Muscle of arm (tissue), 12 donors: ENCODE measurements around the gene TUBB2B. TPM values are rescaled to one million over a fixed set of nuclear protein-coding genes. Genes with fewer than 3 reads are reported as not detected.
"Not testable (repeated sequence)": the region's sequence is repeated elsewhere in the genome, so short reads cannot be mapped to it uniquely, and the experiment has no call there.

ENCODE experiments used
- DNase-seq: peaks from one replicate; pipeline ENCODE4 v3.0.0-alpha.2; 2013
- polyA plus RNA-seq, 12 donors: library from polyadenylated mRNA; unstranded; fragments of 120-200 nt; gene quantifications; one replicate each; pipeline ENCODE4 v1.2.1, GENCODE V29; 2013; ENCODE audit not compliant: insufficient read length in 12 of 12

Gene TUBB2B
- polyA plus RNA-seq, 12 donors = 33.2 to 102 (median 53.3) TPM; not detected in 1

DNA sequence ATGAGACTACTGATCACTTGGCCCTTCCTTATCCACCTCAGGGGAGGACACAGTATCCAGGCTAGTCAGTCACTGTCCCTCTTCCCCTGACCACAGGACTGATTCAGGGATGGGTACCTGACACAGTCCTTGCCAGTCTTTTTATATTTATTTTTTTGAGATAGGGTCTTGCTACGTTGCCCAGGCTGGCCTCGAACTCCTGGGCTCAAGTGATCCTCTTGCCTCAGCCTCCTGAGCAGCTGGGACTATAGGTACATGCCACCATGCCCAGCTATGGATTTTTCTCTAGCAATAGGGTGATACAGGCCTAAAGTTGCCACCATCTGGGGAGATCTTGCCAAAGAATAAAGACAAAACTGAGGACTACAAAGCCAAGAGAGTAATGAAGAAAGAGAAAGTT, 10.2 kb downstream of the TUBB2B start:
- DNase-seq = no peak

DNA sequence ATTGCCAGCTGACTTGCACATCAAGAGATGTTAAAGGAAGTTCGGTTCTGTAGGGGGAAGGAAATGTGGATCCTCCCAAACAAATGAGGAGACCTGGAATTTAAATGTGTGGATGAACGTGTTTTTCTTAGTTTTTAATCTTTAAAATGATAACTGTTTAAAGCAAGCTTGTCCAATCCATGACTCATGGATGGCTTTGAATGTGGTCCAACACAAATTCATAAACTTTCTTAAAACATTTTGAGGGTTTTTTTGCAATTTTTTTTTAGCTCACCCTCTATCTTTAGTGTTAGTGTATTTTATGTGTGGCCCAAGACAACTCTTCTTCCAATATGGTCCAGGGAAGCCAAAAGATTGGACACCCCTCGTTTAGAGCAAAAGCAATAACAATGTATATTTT, 12.6 kb downstream of the TUBB2B start:
- no peak for DNase-seq

DNA sequence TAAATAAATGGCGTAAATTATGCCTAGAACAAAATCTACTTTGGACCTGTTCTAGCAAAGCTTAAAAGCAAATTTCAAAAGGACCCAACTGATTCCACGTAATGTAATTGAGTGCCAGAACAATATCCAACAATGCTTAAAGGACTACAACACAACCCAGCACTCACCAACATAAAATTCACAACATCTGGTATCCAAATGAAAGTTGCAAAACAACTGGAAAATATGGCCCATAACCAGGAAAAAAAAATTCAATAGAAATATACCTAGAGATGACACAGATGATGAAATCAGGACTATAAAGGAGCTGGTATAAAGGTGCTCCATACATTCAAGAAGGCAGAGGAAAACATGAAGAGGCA, 14.1 kb downstream of the TUBB2B start:
- no peak for DNase-seq

DNA sequence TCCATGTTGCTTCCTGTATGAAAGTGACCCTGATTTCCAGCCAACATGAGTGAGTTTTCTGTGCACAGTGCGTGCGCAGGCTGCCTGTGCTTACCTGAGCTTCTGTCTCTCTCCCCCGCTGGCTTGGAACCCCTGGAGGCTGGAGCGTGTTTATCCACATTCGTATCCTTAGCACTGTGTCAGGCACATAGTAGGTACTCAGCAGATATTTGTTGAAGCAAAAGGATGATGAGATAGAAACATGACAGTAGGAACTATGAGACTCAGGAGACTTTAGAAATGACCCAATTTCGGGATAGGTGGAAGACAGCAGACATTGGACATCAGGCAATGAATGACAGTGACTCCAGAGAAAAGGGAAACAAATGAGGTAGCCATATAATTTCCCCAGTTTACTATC, 15.2 kb downstream of the TUBB2B start:
- no peak for DNase-seq

DNA sequence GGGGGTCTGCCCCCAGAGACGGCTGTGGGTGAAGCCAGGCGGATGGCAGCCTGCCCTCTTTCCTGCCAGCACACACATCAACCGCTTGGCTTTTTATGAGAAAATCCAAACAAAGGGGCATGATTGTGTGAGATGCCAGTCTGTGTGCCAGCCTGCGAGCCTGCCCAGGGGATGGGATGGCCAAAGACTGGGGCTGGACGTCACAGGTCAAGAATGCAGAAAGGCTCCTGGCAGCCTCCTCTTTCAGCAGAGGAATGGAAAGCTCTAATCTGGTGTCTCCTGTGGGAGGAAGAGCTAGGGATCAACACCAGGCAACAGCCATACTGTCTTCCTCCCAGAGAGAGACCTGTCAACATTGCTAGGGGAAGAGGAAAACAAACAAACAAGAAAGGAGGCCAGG, 15.8 kb downstream of the TUBB2B start:
- DNase-seq = no peak

DNA sequence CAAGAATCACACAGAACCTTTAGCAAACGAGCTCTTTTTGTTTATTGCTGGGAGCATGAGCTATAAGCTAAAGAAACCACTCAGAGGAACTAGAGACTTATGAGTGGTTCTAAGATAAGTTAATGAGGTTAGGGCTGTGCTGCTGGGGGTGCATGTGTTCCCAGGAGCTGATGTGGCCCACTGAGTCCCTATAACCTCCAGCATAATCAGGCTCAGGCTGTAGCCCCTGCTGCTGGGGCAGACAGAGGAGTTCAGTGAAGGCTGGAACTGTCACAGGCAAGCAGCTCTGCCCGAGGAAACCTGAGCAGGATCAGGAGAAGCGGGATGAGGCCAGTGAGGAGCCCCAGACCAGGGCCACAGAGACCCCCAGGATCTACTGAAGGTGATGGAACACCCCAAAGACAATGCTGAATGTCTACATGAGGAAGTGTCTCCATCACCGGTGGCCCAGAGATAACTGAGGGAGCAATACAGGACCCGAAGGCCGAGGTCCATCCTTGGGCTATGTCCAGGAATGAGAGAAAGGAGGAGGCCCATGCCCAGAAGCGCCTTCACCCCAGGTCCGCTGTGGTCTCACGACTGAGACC, 17.3 kb downstream of the TUBB2B start:
- DNase-seq = no peak

DNA sequence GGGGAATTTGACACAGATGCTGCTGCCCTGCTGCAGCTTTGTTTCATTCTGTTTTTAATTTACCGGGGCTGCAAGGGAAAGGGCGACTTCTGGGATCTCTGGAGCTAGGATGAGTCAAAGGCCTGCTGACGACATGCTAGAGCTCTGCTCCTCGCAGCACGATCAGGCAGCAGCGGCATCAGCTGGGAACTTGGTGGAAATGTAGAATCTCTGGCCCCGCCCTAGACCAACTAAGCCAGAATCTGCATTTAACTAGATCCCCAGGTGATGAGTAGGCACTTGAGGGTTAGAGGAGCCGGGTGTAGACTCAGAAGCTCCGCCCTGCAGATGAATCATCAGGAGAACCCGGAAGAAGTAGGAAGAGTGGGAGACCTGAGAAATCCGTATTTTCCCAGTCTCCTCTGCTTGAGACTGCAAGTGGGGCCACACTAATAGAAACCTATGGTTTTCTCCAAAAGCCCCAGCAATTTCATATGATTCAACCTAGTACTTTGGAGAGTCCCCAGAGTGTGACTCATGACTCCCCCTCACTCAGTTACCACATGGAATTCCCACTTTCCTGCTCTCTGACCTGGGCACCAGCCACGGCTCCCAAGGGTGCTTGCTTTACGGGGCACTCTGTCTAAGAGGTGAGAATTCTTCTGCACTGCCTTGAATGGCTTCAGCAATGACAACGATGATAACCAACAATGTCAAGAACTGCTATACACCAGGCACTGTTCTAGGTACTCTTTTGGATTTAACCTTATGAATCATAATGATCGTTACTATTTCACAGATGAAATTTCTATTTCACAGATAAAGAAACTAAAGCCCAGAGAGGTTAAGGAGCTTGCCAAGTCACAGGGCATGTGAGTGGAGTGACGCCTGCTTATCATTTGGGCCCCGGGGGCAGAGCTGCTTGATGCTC, 18.1 kb downstream of the TUBB2B start:
- DNase-seq = peak; percentile 63

DNA sequence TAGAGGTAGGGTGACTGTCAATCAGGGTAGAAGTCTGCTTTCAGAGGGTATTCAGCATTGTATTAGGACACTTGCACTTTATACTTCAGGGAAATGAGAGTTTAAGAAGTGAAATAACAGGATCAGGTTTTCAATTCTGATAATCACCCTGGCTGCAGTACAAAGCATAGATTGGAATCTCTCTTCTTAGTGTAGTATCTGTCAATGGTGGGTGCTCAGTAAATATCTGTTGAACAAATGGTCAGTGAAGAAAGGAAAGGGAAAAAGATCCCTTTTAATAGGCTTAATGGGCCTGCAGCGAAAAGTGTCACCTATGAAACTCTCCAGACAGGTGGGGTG, 18.7 kb downstream of the TUBB2B start:
- no peak for DNase-seq

DNA sequence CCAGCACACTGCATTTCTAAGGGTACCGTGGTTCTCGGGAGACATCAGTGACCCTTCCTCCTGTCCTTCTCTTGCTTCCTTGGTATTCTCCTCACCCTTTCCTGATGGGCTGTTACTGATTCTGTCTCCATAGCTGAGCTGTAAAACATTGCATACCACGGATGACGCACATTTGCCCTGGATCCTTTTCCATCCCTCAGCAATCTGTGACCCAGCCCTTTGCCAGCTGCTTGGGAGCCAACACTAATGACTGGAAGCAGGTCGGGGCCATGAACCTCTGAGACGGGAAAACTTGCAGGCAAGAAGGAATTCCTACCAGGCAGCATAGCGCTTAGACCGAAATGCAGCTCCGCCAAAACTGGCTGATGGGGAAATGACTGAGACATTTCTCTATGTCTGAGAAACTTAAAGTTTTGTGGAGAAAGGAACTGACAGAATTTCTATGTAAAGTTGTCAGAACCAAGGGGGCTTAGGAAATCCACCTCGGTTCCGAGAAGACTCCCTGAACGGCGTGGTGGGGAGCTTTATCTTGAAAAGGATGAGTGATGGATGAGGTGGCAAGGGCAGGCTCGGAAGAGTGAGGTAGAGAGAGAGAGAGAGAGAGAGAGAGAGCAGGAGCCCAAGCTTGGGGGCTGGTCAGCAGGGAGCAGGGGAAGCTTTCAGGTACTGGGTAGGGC, 19.2 kb downstream of the TUBB2B start:
- DNase-seq = peak; percentile 46

DNA sequence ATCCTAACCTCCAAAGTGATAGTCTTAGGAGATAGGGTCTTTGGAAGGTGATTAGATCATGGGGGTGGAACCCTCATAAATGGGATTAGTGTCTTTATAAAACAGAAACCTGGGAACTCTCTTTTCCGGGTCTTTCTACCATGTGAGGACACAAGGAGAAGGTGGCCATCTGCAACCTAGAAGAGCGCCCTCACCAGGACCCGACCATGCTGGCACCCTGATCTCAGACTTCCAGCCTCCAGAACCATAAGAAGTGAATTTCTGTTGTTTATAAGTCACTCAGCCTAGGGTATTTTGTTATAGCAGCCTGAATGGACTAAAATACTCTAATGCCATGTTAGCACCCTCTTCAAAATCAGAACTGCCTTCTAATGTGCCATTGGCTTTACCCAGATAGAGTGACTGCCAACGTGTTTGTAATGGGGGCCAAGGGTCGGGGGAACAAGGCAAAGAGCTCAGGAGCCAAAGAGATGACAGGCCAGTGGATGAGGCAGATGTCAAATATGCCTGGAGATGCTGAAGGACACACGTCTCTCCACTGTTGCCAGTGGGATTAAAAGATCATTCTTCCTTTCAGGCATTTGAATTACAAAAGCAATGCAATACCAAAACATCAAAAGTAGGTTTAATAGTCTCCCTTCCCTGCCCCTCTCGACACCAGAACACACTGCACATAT, 21.0 kb downstream of the TUBB2B start:
- no peak for DNase-seq

DNA sequence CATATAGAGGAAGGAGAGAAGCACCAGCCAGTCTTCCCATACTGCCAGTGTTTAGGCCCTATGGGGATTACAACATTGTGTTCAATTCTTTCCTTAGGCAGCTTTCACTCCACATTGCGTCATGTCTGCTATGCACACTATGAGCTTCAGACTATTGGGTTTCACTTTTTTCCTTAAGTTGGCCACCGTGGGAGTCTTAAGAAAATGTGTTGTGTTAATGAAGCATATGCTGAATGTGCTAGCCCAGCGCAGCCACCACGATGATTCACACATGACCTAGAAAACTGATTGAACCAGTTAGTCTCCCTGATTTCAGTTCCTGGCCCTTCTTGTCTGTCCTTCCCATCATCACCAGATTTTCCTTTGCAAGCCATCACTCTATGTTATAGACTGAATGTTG, 21.5 kb downstream of the TUBB2B start:
- no peak for DNase-seq

DNA sequence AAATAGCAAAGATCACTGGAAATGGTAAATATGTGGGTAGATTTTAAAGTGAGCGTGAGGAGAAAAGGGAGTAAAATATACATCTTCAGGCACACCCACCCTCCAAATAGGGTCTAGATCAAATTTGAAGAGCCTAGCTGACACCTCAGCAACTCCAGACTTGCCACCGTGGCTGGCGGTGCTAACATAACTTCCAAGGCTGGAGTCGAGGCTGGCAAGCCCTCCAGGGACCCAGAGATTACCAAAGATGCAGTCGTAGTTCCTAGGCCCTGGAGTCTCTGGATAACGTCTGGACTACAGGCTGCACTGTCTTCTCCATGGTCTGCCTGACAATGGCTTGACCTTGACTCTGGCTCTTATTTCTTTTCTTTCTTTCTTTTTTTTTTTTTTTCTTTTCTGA, 22.5 kb downstream of the TUBB2B start:
- DNase-seq = no peak

DNA sequence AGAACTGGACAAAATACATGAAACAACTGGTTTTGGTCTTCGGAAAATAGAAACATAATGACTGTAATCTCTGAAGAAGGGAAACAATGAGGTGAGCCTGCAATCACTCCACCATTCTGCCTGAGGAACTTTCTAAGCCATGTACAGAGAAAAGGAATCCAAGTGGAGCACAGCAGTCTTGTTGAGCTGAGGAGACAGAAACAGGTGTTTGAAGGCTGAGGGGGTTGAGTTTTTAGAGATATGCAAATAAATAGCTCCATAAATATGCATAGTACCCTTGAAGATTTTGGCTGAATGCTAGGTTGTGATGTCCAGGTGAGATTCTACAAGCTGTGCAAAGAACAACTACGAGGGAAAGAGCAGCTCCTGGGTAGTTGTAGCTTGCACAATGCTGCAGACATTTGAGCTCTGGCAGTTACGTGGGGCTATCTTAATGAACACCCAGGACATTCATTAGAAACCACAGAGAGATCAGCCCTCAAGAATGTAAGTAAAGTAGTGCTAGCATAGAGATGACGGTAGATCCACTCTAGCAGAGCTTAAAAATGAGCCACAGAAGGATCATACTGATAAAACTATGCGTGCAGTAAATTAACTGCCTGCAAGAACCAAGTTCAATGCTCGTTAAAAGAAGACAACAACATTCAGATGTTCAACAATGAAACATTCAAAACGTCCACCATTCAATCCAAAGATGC, 24.3 kb downstream of the TUBB2B start:
- no peak for DNase-seq

DNA sequence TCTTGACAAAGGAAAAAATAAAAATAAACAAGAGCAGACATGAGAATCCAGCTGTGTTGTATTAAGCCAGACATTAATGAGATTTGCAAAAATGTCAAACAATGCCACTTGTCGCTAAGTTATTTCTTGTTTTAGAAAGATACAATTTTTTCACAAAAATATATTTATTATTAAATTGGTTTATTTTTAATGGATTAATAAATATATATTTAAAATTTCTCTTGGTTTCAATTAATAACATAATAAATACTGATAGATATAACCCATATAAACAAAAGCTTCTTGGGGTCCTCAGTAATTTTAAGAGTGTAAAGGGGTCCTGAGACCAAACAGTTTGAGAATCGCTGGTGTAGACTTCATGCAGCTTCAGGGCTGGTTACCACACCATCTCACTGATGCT, 26.1 kb downstream of the TUBB2B start:
- no peak for DNase-seq

DNA sequence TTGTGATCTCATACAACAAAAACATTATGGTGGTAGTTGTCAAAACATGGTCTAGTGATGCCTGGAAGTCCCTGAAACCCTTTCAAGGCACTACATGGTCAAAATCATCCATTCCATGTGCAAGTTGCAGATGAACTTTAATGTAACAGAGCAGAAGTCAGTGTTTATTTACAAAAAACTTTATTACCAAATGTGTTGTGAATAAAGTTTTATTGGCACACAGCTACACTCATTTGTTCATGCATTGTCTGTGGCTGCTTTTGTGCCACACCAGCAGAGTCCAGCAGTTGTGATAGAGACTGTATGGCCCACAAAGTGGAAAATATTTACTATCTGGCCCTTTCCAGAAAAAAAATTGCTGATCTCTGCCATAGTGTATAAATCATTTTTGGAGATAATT, 26.8 kb downstream of the TUBB2B start:
- DNase-seq = no peak

DNA sequence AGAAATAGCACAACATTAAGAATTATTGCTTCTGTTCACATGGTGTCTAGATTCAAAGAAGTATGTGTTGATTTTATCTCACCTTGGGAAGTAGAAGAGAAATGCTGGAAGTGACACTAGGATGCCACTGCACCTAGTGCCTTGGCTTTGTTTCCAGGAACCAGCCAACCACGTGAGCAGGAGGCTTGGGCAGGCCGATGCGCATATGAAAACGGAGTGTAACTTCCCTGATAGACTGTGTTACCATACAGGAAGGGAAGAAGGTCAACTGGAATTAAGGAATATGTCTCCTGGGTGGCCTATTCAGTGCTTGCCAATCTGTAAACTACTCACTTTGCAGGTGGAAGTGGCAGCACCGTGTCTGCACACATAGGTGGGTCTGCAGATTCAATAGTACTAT, 28.1 kb downstream of the TUBB2B start:
- DNase-seq = no peak

DNA sequence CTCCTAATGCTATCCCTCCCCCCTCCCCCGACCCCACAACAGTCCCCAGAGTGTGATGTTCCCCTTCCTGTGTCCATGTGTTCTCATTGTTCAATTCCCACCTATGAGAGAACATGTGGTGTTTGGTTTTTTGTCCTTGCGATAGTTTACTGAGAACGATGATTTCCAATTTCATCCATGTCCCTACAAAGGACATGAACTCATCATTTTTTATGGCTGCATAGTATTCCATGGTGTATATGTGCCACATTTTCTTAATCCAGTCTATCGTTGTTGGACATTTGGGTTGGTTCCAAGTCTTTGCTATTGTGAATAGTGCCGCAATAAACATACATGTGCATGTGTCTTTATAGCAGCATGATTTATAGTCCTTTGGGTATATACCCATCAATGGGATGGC, 29.7 kb downstream of the TUBB2B start:
- DNase-seq = not testable (repeated sequence)

DNA sequence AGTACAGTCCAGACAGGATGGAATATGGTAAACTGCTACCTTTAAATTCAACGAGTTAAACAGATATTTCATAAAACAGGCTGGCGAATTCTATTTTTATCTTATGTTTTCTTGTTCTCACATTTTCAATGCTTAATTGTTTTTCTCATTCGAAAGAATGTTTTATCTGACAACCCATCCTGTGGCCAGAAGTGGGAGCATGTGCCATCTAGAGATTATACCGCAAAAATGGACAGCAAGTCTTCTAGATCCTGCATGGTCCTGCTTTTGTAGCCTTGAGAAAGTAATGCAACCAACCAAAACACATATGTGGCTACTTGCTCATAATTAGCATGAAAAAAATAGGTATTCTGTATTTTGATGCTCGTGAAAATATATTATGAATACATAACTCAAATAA, 30.7 kb downstream of the TUBB2B start:
- no peak for DNase-seq

DNA sequence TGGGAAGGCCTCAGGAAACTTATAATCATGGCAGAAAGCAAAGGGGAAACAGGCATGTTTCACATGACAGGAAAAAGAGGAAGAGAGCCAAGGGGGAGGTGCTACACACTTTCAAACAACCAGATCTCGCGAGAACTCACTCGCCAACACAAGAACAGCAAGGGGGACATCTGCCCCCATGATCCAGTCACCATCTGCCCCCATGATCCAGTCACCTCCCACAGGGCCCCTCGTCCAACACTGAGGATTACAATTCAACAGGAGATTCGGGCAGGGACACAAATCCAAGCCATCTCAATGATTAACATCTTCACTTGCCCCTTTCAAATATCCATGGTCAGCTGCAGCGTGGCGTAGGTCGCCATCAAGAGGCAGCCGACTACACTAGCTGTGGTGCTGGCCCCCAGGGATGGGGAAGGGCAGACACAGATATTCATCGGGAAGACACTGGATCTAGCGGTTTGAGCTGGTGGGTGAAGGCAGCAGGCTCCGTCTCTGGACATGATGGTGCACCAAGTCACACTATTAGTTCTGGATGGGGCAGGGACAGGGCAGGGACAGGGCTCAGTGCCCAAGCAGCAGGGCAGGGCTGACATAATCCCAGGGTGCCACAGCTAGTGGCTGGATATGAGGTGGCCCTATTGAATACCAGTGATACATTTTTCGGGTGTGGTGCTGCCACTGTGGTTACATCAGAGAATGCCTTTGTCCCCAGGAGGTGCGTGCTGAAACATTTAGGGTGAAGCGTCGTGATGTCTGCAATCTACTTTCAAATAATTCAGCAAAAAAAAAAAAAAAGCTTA, 31.6 kb downstream of the TUBB2B start:
- DNase-seq = no peak

DNA sequence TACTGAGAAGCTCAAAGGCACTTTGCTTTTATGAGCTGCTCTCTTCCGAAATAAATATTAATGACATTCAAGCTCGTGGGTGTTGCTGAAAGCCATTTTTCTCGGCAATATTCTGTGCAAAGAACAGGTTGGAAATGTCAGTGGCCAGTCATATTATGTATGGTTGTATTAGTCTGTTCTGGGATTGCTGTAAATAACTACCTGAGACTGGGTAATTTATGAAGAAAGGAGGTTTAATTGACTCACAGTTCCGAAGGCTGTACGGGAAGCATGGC, 32.1 kb downstream of the TUBB2B start:
- DNase-seq = no peak
